ENCODE results near the gene TMEM37. TPM values are rescaled to one million over a fixed set of nuclear protein-coding genes. Genes with fewer than 3 reads are reported as not detected.

Gene TMEM37
- total and polyA plus RNA-seq, 4 donors, result 17.6 to 125 (median 37.4) TPM

GRCh38 chr2:119482481-119483394 is 51.1 kb downstream of the TMEM37 start:
- no peak for TF ChIP-seq ATF3 (IDR thresholded peaks at IDR 0.05)
- TF ChIP-seq NR2F2 (IDR thresholded peaks at IDR 0.05), result peak; percentile 24
- TF ChIP-seq HNF4A (conservative IDR thresholded peaks at IDR 0.05), result peak in 1 of 2 donors; percentile 34
- TF ChIP-seq RXRA (IDR thresholded peaks at IDR 0.05), result peak; percentile 85 to 87
- TF ChIP-seq, protein P1, sequence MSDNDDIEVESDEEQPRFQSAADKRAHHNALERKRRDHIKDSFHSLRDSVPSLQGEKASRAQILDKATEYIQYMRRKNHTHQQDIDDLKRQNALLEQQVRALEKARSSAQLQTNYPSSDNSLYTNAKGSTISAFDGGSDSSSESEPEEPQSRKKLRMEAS (IDR thresholded peaks at IDR 0.05), result no peak
- peak; percentile 68 for TF ChIP-seq SP1 (IDR thresholded peaks at IDR 0.05)
- TF ChIP-seq EGR1 (IDR thresholded peaks at IDR 0.05; ENCODE audit: low read depth in 2 of 2), result peak in 1 of 2 donors; percentile 19
- no peak for DNase-seq (ENCODE audit: low spot score)
- no peaks in the 10 kb centered on the region for H3K27me3 ChIP-seq (ENCODE audit: control insufficient read depth in 4 of 4, insufficient read depth in 4 of 4, low read length in 3 of 4)
- no peaks in the 10 kb centered on the region for H3K9me3 ChIP-seq (ENCODE audit: control insufficient read depth in 4 of 4, low read length in 3 of 4)
- peak overlapping the region; percentile 32 to 65 for H3K27ac ChIP-seq (ENCODE audit: low read depth in 1 of 2, low read length in 2 of 2)
- 67% methylated on average over 20 of the region's 20 CpGs for WGBS
- H3K9ac ChIP-seq (ENCODE audit: low read depth in 1 of 2, low read length in 2 of 2), result no peak overlapping the region
- no peaks in the 10 kb centered on the region for H3K36me3 ChIP-seq (ENCODE audit: control insufficient read depth in 4 of 4, insufficient read depth in 3 of 4, low read depth in 1 of 4, low read length in 3 of 4)
- peaks cover 6 to 58% (median 34%) of the 10 kb centered on the region in 4 donors for H3K4me1 ChIP-seq (ENCODE audit: control insufficient read depth in 4 of 4, insufficient read depth in 4 of 4, low read length in 3 of 4)
- H3K4me3 ChIP-seq (ENCODE audit: low read depth in 1 of 3, low read length in 3 of 3), result no peak overlapping the region

- H3K27ac ChIP-seq (ENCODE audit: low read depth in 1 of 2, low read length in 2 of 2), result peak overlapping the region; percentile 32 to 65
- no peak overlapping the region for H3K9ac ChIP-seq (ENCODE audit: low read depth in 1 of 2, low read length in 2 of 2)
These were observed 51.7 kb downstream of the TMEM37 start for GRCh38 chr2:119483395-119483753.

More at GRCh38 chr2:119483395-119483753, 51.7 kb downstream of the TMEM37 start:
- no peak for DNase-seq (ENCODE audit: low spot score)
- Histone ChIP-seq H3K4me3 (ENCODE audit: low read depth in 1 of 3, low read length in 3 of 3) (no peak overlapping the region), H3K36me3 (ENCODE audit: control insufficient read depth in 4 of 4, insufficient read depth in 3 of 4, low read depth in 1 of 4, low read length in 3 of 4) (no peaks in the 10 kb centered on the region), H3K4me1 (ENCODE audit: control insufficient read depth in 4 of 4, insufficient read depth in 4 of 4, low read length in 3 of 4) (peaks cover 11 to 65% (median 40%) of the 10 kb centered on the region in 4 donors), H3K27me3 (ENCODE audit: control insufficient read depth in 4 of 4, insufficient read depth in 4 of 4, low read length in 3 of 4) (no peaks in the 10 kb centered on the region), H3K9me3 (ENCODE audit: control insufficient read depth in 4 of 4, low read length in 3 of 4) (no peaks in the 10 kb centered on the region)
- 78% methylated on average over 5 of the region's 5 CpGs for WGBS
- TF ChIP-seq SP1 (IDR thresholded peaks at IDR 0.05) (no peak), JUND (IDR thresholded peaks at IDR 0.05) (no peak), NR2F2 (IDR thresholded peaks at IDR 0.05) (no peak), YY1 (IDR thresholded peaks at IDR 0.05) (no peak), FOXA1 (IDR thresholded peaks at IDR 0.05) (no peak), ZBTB33 (IDR thresholded peaks at IDR 0.05) (no peak), GABPA (IDR thresholded peaks at IDR 0.05 in 1 of 2, conservative IDR thresholded peaks at IDR 0.05 in 1 of 2) (no peak), EGR1 (IDR thresholded peaks at IDR 0.05; ENCODE audit: low read depth in 2 of 2) (no peak), HNF4A (conservative IDR thresholded peaks at IDR 0.05) (no peak), ATF3 (IDR thresholded peaks at IDR 0.05) (no peak), RAD21 (IDR thresholded peaks at IDR 0.05) (no peak), FOXA2 (IDR thresholded peaks at IDR 0.05) (no peak), RXRA (IDR thresholded peaks at IDR 0.05) (no peak), HNF4G (IDR thresholded peaks at IDR 0.05) (no peak), CTCF (IDR thresholded peaks at IDR 0.05; ENCODE audit: low read depth, low read length, missing input control) (no peak), TAF1 (conservative IDR thresholded peaks at IDR 0.05) (no peak)
- TF ChIP-seq, protein P1 (IDR thresholded peaks at IDR 0.05), result no peak

Data from liver (tissue), 9 donors.